Measurements from ENCODE around the gene PRRT1.

Gene PRRT1

DNA sequence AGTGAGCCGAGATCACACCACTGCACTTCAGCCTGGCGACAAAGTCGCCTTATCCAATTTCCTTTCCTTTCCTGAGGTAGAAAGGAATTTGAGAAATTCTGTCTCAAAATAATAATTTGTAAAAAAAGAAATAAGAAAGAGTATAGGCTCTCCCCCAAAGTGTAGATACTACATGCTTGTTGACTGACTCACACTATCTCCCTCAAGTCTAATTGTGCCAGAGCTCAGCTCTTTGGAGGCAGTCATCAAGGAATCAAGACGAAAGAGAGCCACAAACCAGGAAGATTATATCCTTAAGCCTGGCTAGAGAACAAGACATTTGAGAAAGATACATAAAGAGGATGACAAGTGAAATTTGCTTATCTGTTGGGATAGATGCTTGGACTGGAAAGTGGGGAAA lies 18.0 kb downstream of the PRRT1 start:
- no peaks in the 10 kb centered on the region for H3K9me3 Mint-ChIP-seq
- H3K27ac Mint-ChIP-seq: no peak overlapping the region
- H3K4me3 Mint-ChIP-seq: no peak overlapping the region
- peaks cover 12% of the 10 kb centered on the region for H3K4me1 Mint-ChIP-seq (ENCODE audit: low read depth)
- H3K36me3 Mint-ChIP-seq (ENCODE audit: low read depth): no peaks in the 10 kb centered on the region
- H3K27me3 Mint-ChIP-seq (ENCODE audit: low read depth): peaks cover 15% of the 10 kb centered on the region

DNA sequence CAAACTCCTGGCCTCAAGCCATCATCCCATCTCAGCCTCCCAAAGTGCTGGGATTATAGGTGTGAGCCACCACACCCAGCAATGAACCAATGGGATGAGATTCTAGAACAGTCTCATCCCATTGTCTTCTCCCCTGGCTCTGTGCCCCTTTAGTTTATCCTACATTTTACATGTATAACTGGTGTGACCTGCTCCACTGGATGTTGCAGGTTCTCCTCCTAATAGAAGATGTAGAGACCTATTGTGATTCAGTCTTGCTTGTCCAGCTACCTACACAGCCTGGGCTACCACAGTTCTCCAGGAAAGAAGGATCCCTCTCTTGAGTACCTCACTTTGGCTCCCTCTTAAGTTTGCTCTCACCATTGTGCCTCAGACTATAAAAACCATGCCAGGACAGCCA lies 19.6 kb downstream of the PRRT1 start:
- Mint-ChIP-seq H3K27ac (no peak overlapping the region), H3K27me3 (ENCODE audit: low read depth) (peaks cover 15% of the 10 kb centered on the region), H3K4me3 (no peak overlapping the region), H3K4me1 (ENCODE audit: low read depth) (peaks cover 23% of the 10 kb centered on the region), H3K36me3 (ENCODE audit: low read depth) (peaks cover 2% of the 10 kb centered on the region), H3K9me3 (no peaks in the 10 kb centered on the region)

DNA sequence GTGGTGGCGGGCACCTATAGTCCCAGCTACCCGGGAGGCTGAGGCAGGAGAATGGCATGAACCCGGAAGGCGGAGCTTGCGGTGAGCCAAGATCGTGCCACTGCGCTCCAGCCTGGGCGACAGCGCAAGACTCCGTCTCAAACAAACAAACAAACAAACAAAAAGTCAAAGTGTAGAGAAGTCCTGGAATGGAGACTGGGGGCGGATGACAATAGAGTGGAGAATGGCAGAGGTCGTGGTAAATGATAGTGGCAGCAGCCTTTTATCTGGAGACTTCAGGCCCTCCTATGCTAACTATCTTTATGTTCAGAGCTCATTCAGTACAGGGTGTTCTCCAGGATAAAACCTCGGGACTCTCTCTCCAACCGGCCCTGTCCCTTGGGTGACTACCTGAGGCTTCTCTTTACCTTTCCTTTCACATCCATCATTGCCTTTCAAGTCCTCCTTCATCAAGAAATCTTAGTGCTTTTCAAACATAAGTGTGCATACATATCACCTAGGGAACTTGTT lies 20.2 kb downstream of the PRRT1 start:
- Mint-ChIP-seq H3K9me3 (no peaks in the 10 kb centered on the region), H3K27ac (no peak overlapping the region), H3K36me3 (ENCODE audit: low read depth) (peaks cover 4% of the 10 kb centered on the region), H3K4me3 (peak overlapping the region; percentile 32), H3K27me3 (ENCODE audit: low read depth) (peaks cover 15% of the 10 kb centered on the region), H3K4me1 (ENCODE audit: low read depth) (peaks cover 28% of the 10 kb centered on the region)

DNA sequence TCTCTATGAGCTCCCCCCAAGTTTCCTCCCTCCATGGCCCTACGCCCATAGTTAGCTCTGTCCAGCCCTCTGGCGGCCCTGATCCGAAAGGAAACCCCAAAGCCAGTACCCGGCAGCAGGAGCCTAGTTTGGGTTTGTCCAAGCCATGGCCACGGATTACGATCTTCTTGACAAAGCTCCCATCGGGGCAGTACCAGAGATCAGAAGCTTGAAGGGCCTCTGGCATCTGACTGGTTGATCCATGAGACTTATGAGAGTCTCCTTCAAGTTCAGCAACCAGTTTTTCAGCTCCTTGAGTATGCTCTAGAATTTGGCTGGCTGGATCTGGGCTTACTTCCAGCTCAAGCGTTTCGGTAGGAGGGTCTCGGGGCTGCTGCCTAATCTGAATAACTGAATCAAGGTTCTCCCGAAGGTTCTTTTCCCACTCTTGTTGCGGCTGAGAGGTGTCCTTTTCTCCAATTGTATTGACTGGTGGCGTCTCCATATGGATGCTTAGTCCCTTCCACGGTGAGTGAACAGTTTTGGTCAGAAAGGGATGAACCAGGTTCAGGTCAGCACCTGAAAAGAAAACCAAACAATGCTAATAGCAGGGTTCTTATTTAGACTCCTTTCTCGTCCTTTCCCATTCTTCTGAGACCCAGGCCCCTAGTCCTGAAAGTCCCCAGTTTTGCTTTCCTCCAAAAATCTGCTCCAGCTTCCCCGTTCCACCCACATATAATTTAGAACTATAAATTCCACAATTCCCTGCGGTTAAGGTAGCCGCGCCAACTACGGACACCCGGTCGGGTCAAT lies 22.2 kb downstream of the PRRT1 start:
- H3K4me1 Mint-ChIP-seq (ENCODE audit: low read depth): peaks cover 33% of the 10 kb centered on the region

DNA sequence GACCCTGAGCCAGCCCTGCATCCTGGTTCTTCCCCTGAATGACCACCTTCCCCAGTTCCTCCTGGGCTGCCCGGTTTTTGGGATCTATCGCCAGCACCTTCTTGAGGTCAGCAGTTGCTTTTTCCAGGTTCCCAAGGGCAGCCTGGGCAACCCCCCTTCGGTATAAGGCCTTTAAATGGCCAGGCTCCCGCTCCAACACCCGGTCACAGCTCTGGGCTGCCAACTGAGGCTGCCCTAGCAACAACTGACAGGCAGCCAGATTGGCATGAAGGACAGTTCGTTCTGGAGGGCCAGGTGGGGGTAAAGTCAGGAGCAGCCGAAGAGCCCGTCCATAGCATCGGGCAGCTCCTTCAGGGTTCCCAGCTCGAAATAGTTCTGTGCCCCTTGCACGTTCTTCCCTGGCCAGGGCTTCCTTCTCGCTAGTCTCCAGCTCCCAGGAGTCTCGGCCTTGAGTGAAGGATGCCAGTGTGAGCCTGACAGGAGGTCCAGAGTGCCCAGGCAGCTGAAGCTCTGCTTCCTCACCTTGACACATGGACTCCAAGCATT lies 22.9 kb downstream of the PRRT1 start:
- peak overlapping the region; percentile 98 for H3K27ac Mint-ChIP-seq
- peaks cover 6% of the 10 kb centered on the region for H3K27me3 Mint-ChIP-seq (ENCODE audit: low read depth)
- H3K9me3 Mint-ChIP-seq: no peaks in the 10 kb centered on the region
- H3K4me1 Mint-ChIP-seq (ENCODE audit: low read depth): peaks cover 37% of the 10 kb centered on the region
- peak overlapping the region; percentile 100 for H3K4me3 Mint-ChIP-seq
- peaks cover 16% of the 10 kb centered on the region for H3K36me3 Mint-ChIP-seq (ENCODE audit: low read depth)

More for the DNA sequence above, 22.2 kb downstream of the PRRT1 start:
- Mint-ChIP-seq H3K27ac (peak overlapping the region; percentile 93), H3K36me3 (ENCODE audit: low read depth) (peaks cover 10% of the 10 kb centered on the region), H3K9me3 (no peaks in the 10 kb centered on the region), H3K4me3 (peak overlapping the region; percentile 95), H3K27me3 (ENCODE audit: low read depth) (peaks cover 9% of the 10 kb centered on the region)

DNA sequence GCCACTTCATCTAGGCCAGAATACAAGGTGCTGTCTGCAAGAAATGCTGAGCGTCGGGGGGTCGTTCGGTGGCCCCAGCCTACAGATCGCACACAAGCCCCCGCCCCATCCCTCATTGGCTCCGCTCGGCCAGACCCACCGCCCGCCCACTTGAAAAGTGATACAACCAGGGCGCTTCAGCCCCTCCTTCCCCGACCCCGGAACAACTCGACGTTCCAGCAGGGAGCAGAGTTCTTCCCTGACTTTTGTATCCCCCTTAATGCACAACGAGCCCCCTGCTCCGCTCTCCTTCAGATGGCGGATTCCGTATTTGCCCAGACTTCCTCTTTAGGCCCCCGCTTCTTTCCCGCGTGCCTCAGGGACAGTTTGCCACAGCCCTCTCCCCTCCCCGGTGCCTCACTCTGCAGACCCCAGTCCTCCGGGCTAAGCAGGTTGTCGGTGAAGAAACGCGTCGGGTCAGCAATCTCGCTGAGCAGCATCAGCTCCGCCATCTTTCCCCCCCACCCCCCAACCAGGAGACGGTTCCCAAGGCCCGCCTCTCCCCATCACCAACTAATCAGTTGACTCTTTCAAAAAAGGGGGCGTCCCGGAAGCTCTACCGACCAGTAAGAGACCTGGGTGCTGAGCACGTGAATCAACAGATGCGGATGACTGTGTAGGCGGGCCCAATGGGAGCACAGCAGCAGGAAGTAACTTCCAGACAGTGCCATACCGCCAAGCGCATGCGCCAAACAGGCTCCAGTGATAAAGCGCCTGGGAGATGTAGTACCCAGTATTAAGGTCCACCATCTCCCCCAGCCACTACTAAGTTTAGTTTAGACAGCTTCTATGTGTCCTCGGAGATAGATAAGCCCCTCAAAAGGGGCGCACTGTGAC lies 23.8 kb downstream of the PRRT1 start, which contains the start of gene ATF6B:
Gene ATF6B (minus strand): TSS at position 530 of the 876 bp plus-strand sequence. CDS start 39 bp downstream, at position 491.
- Mint-ChIP-seq H3K27ac (peak within 1 kb of the TSS; percentile 98), H3K9me3 (no peaks in the 10 kb centered on the region), H3K4me3 (peak within 1 kb of the TSS; percentile 100), H3K36me3 (ENCODE audit: low read depth) (peaks cover 19% of the 10 kb centered on the region), H3K27me3 (ENCODE audit: low read depth) (peaks cover 4% of the 10 kb centered on the region), H3K4me1 (ENCODE audit: low read depth) (peaks cover 40% of the 10 kb centered on the region)

DNA sequence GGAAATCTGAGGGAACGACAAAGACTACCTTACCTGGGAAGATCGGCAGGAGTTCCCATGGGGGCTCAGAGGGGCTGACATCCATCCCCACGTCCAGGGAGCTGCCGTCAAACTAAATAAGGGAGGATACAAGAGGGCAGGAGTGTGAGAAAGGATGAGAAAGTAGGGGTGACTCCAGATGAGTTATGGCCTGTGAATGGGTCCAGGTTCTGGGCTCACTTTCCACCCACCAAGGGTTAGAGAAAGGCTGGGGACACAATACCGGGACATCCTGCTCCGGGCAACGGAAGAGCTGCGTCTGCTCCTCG lies 24.4 kb downstream of the PRRT1 start:
- H3K27ac Mint-ChIP-seq: peak overlapping the region; percentile 98
- H3K27me3 Mint-ChIP-seq (ENCODE audit: low read depth): peaks cover 3% of the 10 kb centered on the region
- H3K4me3 Mint-ChIP-seq: peak overlapping the region; percentile 100
- no peaks in the 10 kb centered on the region for H3K9me3 Mint-ChIP-seq
- peaks cover 40% of the 10 kb centered on the region for H3K4me1 Mint-ChIP-seq (ENCODE audit: low read depth)
- peaks cover 19% of the 10 kb centered on the region for H3K36me3 Mint-ChIP-seq (ENCODE audit: low read depth)

DNA sequence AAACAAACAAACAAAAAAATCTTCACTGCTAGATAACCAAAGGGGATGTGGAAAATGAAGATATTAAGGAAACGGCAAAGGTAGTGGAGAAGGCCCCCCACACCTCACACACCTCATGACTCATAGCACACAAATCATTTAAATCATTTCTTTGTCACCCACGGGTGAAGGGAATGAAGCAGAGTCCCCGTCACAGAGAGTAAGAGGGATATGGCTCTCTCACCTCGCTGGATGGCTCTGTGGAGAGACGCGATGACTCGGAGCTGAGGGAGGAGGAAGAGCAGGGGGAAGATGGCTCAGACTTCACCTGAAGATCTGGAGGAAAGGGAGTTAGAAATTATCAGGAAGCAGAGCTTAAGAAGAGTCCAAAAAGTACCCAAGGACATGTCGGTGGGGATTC lies 24.9 kb downstream of the PRRT1 start:
- Mint-ChIP-seq H3K36me3 (ENCODE audit: low read depth) (peaks cover 24% of the 10 kb centered on the region), H3K4me1 (ENCODE audit: low read depth) (peaks cover 40% of the 10 kb centered on the region), H3K27me3 (ENCODE audit: low read depth) (no peaks in the 10 kb centered on the region), H3K4me3 (peak overlapping the region; percentile 100), H3K9me3 (no peaks in the 10 kb centered on the region), H3K27ac (peak overlapping the region; percentile 98)

DNA sequence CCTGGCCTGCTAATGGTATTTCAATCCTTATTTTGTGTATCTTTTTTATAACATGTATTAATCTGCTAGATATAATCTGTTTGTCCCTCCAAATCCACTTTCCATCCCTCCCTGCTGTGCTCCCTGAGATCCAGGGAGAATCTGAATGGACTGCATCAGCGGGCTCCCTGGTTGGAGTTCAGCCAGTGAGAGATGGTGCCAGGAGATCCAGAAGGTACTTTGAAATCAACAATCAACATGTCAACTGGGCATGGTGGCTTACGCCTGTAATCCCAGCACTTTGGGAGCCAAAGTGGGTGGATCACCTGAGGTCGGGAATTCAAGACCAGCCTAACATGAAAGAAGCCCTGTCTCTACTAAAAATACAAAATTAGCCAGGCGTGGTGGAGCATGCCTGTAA lies 28.1 kb downstream of the PRRT1 start:
- no peak overlapping the region for H3K27ac Mint-ChIP-seq
- no peaks in the 10 kb centered on the region for H3K27me3 Mint-ChIP-seq (ENCODE audit: low read depth)
- H3K36me3 Mint-ChIP-seq (ENCODE audit: low read depth): peaks cover 39% of the 10 kb centered on the region
- H3K4me3 Mint-ChIP-seq: no peak overlapping the region
- no peaks in the 10 kb centered on the region for H3K9me3 Mint-ChIP-seq
- H3K4me1 Mint-ChIP-seq (ENCODE audit: low read depth): peaks cover 35% of the 10 kb centered on the region

DNA sequence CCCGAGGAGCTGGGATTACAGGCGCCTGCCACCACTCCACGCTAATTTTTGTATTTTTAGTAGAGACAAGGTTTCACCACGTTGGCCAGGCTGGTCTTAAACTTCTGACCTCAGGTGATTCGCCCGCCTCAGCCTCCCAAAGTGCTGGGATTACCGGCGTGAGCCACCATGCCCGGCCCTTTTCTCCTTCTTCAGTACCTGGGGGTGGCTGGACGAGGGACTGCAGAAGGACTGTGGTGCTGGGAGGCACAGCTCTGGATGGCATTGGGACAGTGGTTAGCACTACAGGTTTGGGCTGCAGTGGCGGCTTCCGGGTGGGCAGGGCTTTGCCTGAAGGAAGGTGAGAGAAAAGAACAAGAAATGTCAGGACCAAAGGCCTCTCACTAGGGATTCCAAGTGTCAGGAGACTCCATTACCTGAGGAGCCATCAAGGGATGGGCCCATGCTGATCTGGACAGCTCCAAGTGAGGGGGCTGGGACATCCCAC lies 31.1 kb downstream of the PRRT1 start:
- Mint-ChIP-seq H3K36me3 (ENCODE audit: low read depth) (peaks cover 39% of the 10 kb centered on the region), H3K27ac (peak overlapping the region; percentile 15)

DNA sequence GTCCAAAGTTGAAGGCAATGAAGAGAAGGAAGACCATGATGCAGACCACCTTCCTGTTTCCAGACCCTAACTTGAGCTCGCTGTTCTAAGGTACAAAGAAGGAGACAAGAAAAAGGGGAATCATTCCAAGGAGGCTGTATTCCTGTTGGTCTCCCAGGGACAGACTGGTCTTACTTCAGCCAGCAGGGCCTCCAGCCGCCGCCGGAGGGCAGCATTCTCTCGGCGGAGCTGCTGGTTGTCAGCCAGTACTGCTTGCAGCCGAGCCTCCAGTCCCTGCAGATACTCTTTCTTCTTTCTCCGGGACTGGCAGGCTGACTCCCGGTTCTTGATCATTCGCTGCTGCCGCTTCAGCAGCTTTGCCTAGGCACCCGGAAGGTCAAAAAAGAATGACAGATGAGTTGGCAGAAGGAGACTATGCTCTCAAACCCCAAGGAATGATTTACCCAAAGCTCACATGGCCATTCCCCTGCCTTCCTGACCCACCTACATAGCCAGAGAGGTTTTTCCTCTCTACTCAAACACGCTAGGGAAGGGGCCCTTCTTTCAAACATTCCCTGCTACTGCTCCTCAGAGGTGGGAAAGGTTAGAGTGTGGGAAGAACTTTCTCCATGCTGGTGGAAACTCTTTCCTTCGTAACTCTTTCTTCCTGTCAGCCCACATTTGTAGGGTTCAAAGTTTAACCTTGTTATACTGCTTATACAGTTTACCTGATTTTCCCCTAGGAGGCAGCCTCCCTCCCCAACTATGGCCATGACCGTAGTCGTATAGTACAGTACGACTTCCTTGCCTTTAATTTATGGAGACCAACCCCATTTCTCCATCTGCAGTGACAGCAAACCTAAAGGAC lies 32.7 kb downstream of the PRRT1 start:
- no peaks in the 10 kb centered on the region for H3K27me3 Mint-ChIP-seq (ENCODE audit: low read depth)
- H3K36me3 Mint-ChIP-seq (ENCODE audit: low read depth): peaks cover 36% of the 10 kb centered on the region
- no peak overlapping the region for H3K4me3 Mint-ChIP-seq
- no peak overlapping the region for H3K27ac Mint-ChIP-seq
- H3K4me1 Mint-ChIP-seq (ENCODE audit: low read depth): peaks cover 13% of the 10 kb centered on the region
- no peaks in the 10 kb centered on the region for H3K9me3 Mint-ChIP-seq

More for the DNA sequence above, 31.1 kb downstream of the PRRT1 start:
- Mint-ChIP-seq H3K4me1 (ENCODE audit: low read depth) (peaks cover 15% of the 10 kb centered on the region), H3K9me3 (no peaks in the 10 kb centered on the region), H3K27me3 (ENCODE audit: low read depth) (no peaks in the 10 kb centered on the region), H3K4me3 (no peak overlapping the region)

DNA sequence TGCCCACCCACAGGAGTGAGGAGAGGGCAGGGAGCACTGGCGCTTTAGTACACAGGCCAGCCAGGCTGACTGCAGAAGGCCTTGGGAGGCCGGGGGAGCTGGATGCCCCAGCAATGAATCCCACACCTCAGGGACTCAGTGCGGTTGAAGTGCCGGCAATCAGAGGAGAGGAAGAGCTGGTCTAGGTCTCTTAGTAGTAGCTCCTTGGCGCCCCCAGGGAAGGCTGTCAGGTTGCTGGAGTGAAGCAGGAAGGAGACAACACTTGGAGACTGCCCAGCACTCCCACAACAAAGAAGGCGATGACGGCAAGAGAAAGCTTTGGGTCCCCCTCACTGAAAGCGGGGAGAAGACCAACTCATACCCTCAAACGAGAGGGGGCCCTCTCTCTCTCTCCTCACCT lies 34.3 kb downstream of the PRRT1 start:
- Mint-ChIP-seq H3K36me3 (ENCODE audit: low read depth) (peaks cover 39% of the 10 kb centered on the region), H3K9me3 (no peaks in the 10 kb centered on the region), H3K4me1 (ENCODE audit: low read depth) (peaks cover 10% of the 10 kb centered on the region), H3K4me3 (no peak overlapping the region), H3K27me3 (ENCODE audit: low read depth) (no peaks in the 10 kb centered on the region), H3K27ac (no peak overlapping the region)

DNA sequence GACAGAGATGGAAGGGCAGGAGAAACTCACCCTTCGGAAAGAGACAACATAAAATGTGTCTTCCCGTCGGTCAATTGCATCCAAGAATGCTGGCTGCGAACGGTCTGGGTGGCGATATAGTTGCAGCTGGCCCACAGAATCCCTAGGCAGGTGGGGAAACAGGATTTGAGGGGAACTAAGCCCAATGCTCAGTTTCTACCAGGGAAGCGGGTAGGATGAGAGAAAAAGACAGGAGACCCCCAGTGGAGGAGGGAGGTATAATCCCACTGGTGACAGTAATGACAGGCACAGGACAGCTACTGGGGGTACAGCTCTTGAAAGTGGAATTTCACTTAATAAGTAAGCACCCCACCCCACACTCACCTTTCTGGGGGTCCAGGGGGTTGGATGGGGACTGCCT lies 35.1 kb downstream of the PRRT1 start:
- no peaks in the 10 kb centered on the region for H3K27me3 Mint-ChIP-seq (ENCODE audit: low read depth)
- H3K9me3 Mint-ChIP-seq: no peaks in the 10 kb centered on the region
- H3K4me3 Mint-ChIP-seq: no peak overlapping the region
- H3K27ac Mint-ChIP-seq: no peak overlapping the region
- H3K36me3 Mint-ChIP-seq (ENCODE audit: low read depth): peaks cover 33% of the 10 kb centered on the region
- peaks cover 10% of the 10 kb centered on the region for H3K4me1 Mint-ChIP-seq (ENCODE audit: low read depth)

DNA sequence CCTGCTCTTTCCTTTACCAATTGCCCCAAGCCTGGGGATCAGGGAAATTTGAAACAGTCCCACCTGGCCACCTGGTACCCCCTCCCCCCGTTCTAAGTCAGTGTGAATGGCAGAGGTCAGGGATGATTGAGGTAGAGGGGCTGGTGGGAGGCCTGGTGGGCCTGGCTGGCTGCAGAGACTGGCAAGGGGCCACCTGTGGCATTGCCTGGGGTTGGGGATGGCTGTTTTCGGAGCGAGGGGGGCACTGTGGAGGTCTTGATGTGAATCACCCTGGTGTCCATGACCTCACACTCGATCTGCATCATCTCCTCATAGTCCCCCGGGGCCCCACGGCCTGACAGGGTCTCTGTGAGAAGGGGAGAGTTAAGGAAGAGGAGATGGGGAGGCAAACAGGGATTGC lies 36.1 kb downstream of the PRRT1 start:
- H3K27ac Mint-ChIP-seq: no peak overlapping the region
- H3K4me1 Mint-ChIP-seq (ENCODE audit: low read depth): peaks cover 10% of the 10 kb centered on the region
- H3K4me3 Mint-ChIP-seq: no peak overlapping the region
- H3K9me3 Mint-ChIP-seq: no peaks in the 10 kb centered on the region
- no peaks in the 10 kb centered on the region for H3K27me3 Mint-ChIP-seq (ENCODE audit: low read depth)
- H3K36me3 Mint-ChIP-seq (ENCODE audit: low read depth): peaks cover 34% of the 10 kb centered on the region

Data from T-helper 1 cell treated with Interleukin-12 subunit alpha and Interleukin-12 subunit beta and Interleukin-4 antibody, amounts not matched to agents 30 μg/mL and 1 μg/mL, for 36 hours (primary cell).